Activated CD8-positive, alpha-beta T cell treated with anti-CD3 and anti-CD28 coated beads for 36 hours (primary cell): Measurements from ENCODE around the gene ISOC1. TPM values are rescaled to one million over a fixed set of nuclear protein-coding genes. Genes with fewer than 3 reads are reported as not detected.
A peak's percentile ranks its signal among the peaks of the same experiment; 100 is the strongest.

ENCODE experiments used
- ATAC-seq: fragments of 200-7000 bp; cut with Tn5 transposase; one replicate; pipeline ENCODE4 v1.10.0; 2021; ENCODE audit warnings: mild to moderate bottlenecking, moderate library complexity
- CTCF ChIA-PET: fragments of 350-600 bp; sonication (Branson Sonifier 250); formaldehyde crosslinking; loops from one replicate; lab custom pipeline; 2021; ENCODE audit warnings: antibody characterized with exemption; lab: Charles Lee
- POLR2A ChIA-PET: fragments of 350-600 bp; sonication (Branson Sonifier 250); formaldehyde crosslinking; loops from one replicate; lab custom pipeline; 2021; ENCODE audit warnings: antibody characterized with exemption; lab: Charles Lee
- DNase-seq: peaks from one replicate; pipeline ENCODE4 v3.0.0-alpha.2; 2020
- H3K27ac Mint-ChIP-seq: one replicate; pipeline ENCODE4 v1.8.0; 2021; ENCODE audit warnings: mild to moderate bottlenecking, mixed read lengths
- H3K27me3 Mint-ChIP-seq: one replicate; pipeline ENCODE4 v1.8.0; 2021; ENCODE audit warnings: mixed read lengths
- H3K36me3 Mint-ChIP-seq: one replicate; pipeline ENCODE4 v1.8.0; 2021; ENCODE audit warnings: low read depth, mixed read lengths
- H3K4me1 Mint-ChIP-seq: one replicate; pipeline ENCODE4 v1.8.0; 2021; ENCODE audit warnings: low read depth, mixed read lengths
- H3K4me3 Mint-ChIP-seq: one replicate; pipeline ENCODE4 v1.8.0; 2021; ENCODE audit warnings: mild to moderate bottlenecking, moderate library complexity, mixed read lengths
- H3K9me3 Mint-ChIP-seq: one replicate; pipeline ENCODE4 v1.8.0; 2021; ENCODE audit warnings: mixed read lengths
- CTCF ChIP-seq: fragments of 200-600 bp; IDR thresholded peaks from one replicate; pipeline ENCODE4 v1.8.0; 2022; ENCODE audit warnings: antibody characterized with exemption, mild to moderate bottlenecking
- intact Hi-C: fragments of 100-400 bp; cut with micrococcal nuclease; formaldehyde crosslinking; loops from one replicate; pipeline ENCODE4 v1.10.0; 2022
- total RNA-seq, 2 experiments: library from RNA; stranded (reverse); gene quantifications; one replicate each; pipeline ENCODE4 v1.2.3, GENCODE V29; 2021

Gene ISOC1
- total RNA-seq = 10 to 100 TPM; 23.4 to 24.1 TPM

DNA sequence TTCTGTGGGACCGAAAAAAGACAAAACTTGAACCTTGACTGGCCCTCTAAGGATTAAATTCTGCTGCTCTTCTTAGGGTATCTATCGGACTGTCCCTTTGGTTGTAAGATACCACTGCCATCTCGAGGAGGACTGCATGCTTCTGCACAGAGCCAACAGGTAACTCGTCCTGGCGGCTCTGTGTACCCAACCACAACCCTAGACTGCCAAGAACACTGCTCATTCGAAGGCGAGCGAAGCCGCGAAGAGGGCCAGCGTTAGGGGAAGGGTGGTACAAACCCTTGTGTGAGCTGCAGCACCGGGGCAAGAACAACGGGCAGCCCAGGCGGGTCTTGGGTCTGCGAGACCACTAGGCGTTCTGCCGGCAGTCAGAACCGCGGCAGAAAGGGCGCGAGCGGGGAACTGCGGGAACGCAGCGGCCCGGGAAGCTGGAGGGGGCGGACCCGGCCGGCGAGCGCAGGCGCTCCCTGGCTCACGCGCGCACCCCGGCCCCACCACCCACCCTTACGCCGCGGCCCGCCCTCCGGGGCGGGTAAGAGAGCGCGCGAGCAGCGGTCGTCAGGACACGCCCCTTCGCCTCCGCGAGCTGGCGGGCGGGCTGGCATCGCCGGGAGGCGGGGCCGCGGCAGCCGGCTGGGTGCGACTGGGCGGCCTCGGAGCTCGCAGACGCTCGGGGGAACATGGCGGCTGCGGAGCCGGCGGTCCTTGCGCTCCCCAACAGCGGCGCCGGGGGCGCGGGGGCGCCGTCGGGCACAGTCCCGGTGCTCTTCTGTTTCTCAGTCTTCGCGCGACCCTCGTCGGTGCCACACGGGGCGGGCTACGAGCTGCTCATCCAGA, at the start of gene ISOC1:
ISOC1 (plus strand) TSS at position 663 of the 837 bp plus-strand sequence; CDS start at position 681, 18 bp downstream.
- H3K36me3 Mint-ChIP-seq = peaks cover 4% of the 10 kb centered on the region
- ATAC-seq (peak; percentile 94), DNase-seq (peak; percentile 91)
- POLR2A ChIA-PET = interaction anchor here (0.6 to 1.2 kb wide), 7 partner anchors 11 to 1008 kb away, joined by 3 to 6 read pairs (median 3); no protein-coding TSS in a partner anchor
- H3K27ac Mint-ChIP-seq = peak within 1 kb of the TSS; percentile 68
- H3K4me3 Mint-ChIP-seq = peak within 1 kb of the TSS; percentile 78
- CTCF ChIA-PET = interaction anchor here (0.6 to 1.5 kb wide), 7 partner anchors 11 to 758 kb away, joined by 3 to 6 read pairs (median 3); no protein-coding TSS in a partner anchor
- no peaks in the 10 kb centered on the region for H3K9me3 Mint-ChIP-seq
- TF ChIP-seq CTCF = no peak
- H3K27me3 Mint-ChIP-seq = peaks cover 6% of the 10 kb centered on the region
- H3K4me1 Mint-ChIP-seq = peaks cover 31% of the 10 kb centered on the region
- intact Hi-C loops = no loop called here

DNA sequence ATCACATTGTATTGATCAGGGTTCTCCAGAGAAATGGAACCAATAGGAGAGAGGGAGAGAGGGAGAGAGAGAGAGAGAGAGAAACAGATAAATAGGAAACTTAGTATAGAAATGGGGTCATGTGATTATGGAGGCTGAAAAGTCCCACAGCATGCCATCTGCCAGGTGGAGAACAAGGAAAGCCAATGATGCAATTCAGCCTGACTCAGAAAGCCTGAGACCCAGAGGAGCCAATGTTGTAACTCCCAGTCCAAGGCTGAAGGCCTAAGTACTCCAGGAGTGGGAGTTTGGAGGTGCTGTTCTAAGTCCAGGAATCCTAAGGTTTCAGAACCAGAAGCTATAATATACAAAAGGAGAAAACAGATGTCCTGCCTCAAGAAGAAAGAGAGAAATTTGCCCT, 48.4 kb upstream of the ISOC1 start:
- TF ChIP-seq CTCF = no peak
- ATAC-seq (no peak), DNase-seq (no peak)
- Mint-ChIP-seq H3K4me1 (no peaks in the 10 kb centered on the region), H3K9me3 (peaks cover 13% of the 10 kb centered on the region), H3K27me3 (no peaks in the 10 kb centered on the region), H3K4me3 (no peak overlapping the region), H3K36me3 (no peaks in the 10 kb centered on the region), H3K27ac (no peak overlapping the region)
- CTCF ChIA-PET = no interaction called here
- intact Hi-C loops = no loop called here
- POLR2A ChIA-PET = no interaction called here

- no peaks in the 10 kb centered on the region for H3K4me1 Mint-ChIP-seq
- POLR2A ChIA-PET = no interaction called here
- H3K27me3 Mint-ChIP-seq = peaks cover 3% of the 10 kb centered on the region
- no peak overlapping the region for H3K4me3 Mint-ChIP-seq
- no peaks in the 10 kb centered on the region for H3K36me3 Mint-ChIP-seq
- TF ChIP-seq CTCF = no peak
- DNase-seq (no peak), ATAC-seq (no peak)
- CTCF ChIA-PET = no interaction called here
- intact Hi-C loops = no loop called here
- peaks cover 9% of the 10 kb centered on the region for H3K9me3 Mint-ChIP-seq
- H3K27ac Mint-ChIP-seq = no peak overlapping the region
Measured at GRCh38 chr5:129048509-129048908, 46.0 kb upstream of the ISOC1 start.

GRCh38 chr5:129049126-129049799, 45.3 kb upstream of the ISOC1 start:
- Mint-ChIP-seq H3K9me3 (peaks cover 6% of the 10 kb centered on the region), H3K4me1 (no peaks in the 10 kb centered on the region), H3K4me3 (no peak overlapping the region), H3K27me3 (peaks cover 3% of the 10 kb centered on the region), H3K27ac (no peak overlapping the region), H3K36me3 (no peaks in the 10 kb centered on the region)
- TF ChIP-seq CTCF = no peak
- no peak for ATAC-seq
- POLR2A ChIA-PET = no interaction called here
- CTCF ChIA-PET = no interaction called here
- intact Hi-C loops = no loop called here
- no peak for DNase-seq

DNA sequence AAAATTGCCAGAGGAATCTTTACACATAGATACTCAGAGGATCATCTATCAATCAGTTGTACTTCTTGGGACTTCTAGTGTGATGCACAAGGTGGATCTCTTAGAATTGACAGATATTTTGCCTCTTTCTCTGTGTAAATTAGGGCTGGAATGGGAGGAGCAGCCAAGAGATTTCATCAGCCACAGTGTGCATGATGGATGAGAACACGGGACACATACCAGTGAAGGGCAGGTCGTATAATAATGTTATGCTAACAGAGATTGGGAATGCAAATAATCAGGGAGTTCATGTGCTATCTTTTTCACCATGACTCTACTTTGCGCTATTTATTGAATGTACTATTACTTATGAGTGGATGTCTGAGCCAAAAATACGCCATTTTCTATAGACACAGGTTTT, 43.3 kb upstream of the ISOC1 start:
- ChIA-PET CTCF (no interaction called here), POLR2A (no interaction called here)
- ATAC-seq (no peak), DNase-seq (no peak)
- TF ChIP-seq CTCF = no peak
- no peaks in the 10 kb centered on the region for H3K4me1 Mint-ChIP-seq
- H3K4me3 Mint-ChIP-seq = no peak overlapping the region
- intact Hi-C loops = no loop called here
- no peaks in the 10 kb centered on the region for H3K9me3 Mint-ChIP-seq
- no peak overlapping the region for H3K27ac Mint-ChIP-seq
- H3K36me3 Mint-ChIP-seq = no peaks in the 10 kb centered on the region
- H3K27me3 Mint-ChIP-seq = peaks cover 11% of the 10 kb centered on the region
